Measurements from ENCODE around the gene CDC26.
A peak's percentile ranks its signal among the peaks of the same experiment; 100 is the strongest.

Gene CDC26

DNA sequence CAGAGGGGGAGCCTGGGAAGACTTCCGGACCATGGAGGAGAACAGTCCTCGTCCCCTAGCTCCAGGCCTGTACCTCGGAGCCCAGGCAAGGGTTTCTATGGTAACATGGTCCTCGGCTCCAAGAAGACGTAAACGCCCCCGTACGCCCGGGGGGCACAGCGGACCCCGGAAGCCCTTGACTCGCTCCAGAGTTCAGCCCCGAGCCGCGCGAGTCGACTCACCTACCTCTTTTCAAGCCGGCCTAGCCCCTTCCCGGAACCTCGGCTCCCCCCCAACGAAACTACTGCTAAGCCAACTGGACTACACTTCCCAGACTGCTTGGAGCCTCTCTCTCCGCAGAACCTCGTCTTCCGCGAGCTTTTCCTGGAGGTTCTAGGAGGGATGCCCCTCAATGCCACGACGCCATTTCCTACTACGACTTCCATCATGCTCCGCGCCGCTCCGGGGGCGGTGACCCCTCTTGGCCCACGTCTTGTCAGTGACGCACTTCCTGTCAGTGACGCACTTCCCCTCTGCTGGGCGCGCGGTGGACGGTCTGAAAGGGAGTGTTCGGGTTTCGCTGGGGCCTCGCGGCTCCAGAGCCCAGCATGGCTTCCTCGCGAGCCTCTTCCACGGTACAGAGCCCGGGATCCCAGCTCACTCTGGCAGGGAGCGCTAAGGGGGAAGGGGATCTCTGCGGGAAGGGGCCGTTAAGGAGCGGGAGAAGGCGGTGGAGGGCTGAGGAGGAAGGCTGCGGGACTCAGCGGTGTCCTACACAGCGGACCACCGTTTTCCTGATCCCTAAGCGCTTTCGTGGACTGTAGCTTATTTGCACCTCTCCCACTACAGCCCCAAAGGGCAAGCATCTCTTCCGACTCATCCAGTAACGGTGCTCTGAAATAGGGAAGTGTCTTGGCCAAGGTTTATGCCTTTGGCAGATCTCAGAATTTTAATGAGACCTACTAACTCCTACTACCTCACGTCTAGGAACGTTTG is at the start of gene CDC26, which contains the start of gene PRPF4:
Gene CDC26 (minus strand): TSS at position 416 of the 975 bp plus-strand sequence. CDS start 3,065 bp downstream, outside the sequence.
Gene PRPF4 (plus strand): TSS at position 502 of the 975 bp plus-strand sequence. CDS start 86 bp downstream, at position 588.
- TF ChIP-seq YY1 (IDR thresholded peaks at IDR 0.05; ENCODE audit: low read depth), result peak; percentile 88
- TF ChIP-seq CREB1 (IDR thresholded peaks at IDR 0.05; ENCODE audit: low read depth), result peak; percentile 96
- TF ChIP-seq, protein P1, sequence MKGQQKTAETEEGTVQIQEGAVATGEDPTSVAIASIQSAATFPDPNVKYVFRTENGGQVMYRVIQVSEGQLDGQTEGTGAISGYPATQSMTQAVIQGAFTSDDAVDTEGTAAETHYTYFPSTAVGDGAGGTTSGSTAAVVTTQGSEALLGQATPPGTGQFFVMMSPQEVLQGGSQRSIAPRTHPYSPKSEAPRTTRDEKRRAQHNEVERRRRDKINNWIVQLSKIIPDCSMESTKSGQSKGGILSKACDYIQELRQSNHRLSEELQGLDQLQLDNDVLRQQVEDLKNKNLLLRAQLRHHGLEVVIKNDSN (IDR thresholded peaks at IDR 0.05), result no peak; the same call in 1 of the 2 replicates
- no peak for TF ChIP-seq RAD21 (IDR thresholded peaks at IDR 0.05; ENCODE audit: low read depth)
- TF ChIP-seq EGR1 (IDR thresholded peaks at IDR 0.05), result peak; percentile 97
- peak; percentile 77 for TF ChIP-seq NFIC (IDR thresholded peaks at IDR 0.05)
- no peak for TF ChIP-seq CEBPB (IDR thresholded peaks at IDR 0.05)
- peak; percentile 91 for TF ChIP-seq TAF1 (IDR thresholded peaks at IDR 0.05; ENCODE audit: low read depth)
- no peak for TF ChIP-seq ZBTB7A (IDR thresholded peaks at IDR 0.05; ENCODE audit: low read depth)
- peak; percentile 86 for TF ChIP-seq MAX (IDR thresholded peaks at IDR 0.05)
- no peak for TF ChIP-seq TEAD4 (IDR thresholded peaks at IDR 0.05)
- TF ChIP-seq TCF12 (IDR thresholded peaks at IDR 0.05; ENCODE audit: low read depth), result peak; percentile 75
- no peak for TF ChIP-seq EP300 (IDR thresholded peaks at IDR 0.05; ENCODE audit: borderline replicate concordance)
- TF ChIP-seq, protein P2, sequence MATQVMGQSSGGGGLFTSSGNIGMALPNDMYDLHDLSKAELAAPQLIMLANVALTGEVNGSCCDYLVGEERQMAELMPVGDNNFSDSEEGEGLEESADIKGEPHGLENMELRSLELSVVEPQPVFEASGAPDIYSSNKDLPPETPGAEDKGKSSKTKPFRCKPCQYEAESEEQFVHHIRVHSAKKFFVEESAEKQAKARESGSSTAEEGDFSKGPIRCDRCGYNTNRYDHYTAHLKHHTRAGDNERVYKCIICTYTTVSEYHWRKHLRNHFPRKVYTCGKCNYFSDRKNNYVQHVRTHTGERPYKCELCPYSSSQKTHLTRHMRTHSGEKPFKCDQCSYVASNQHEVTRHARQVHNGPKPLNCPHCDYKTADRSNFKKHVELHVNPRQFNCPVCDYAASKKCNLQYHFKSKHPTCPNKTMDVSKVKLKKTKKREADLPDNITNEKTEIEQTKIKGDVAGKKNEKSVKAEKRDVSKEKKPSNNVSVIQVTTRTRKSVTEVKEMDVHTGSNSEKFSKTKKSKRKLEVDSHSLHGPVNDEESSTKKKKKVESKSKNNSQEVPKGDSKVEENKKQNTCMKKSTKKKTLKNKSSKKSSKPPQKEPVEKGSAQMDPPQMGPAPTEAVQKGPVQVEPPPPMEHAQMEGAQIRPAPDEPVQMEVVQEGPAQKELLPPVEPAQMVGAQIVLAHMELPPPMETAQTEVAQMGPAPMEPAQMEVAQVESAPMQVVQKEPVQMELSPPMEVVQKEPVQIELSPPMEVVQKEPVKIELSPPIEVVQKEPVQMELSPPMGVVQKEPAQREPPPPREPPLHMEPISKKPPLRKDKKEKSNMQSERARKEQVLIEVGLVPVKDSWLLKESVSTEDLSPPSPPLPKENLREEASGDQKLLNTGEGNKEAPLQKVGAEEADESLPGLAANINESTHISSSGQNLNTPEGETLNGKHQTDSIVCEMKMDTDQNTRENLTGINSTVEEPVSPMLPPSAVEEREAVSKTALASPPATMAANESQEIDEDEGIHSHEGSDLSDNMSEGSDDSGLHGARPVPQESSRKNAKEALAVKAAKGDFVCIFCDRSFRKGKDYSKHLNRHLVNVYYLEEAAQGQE (IDR thresholded peaks at IDR 0.05; ENCODE audit: low read depth), result no peak
- TF ChIP-seq FOXM1 (IDR thresholded peaks at IDR 0.05; ENCODE audit: borderline replicate concordance, low read depth), result no peak

DNA sequence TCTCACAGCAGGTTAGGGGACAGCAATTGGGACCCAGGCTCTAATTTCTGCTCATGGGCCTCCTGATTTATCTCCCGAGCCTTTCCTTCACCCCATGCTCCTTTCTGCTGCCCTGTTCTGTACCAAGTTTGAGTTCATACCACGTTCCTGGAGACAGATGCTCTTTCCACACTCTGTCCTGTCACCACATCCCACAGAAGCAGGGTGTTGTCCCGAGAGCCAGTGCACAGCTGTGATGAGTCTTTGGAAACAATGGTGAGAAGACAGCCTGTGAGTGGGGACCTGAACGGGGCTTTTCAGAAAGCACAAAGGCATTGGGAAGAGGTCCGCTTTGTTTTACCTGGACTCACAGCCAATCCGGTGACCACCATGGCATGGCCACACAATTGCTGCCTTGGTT is 47.3 kb upstream of the CDC26 start:
- TF ChIP-seq RAD21 (IDR thresholded peaks at IDR 0.05; ENCODE audit: low read depth), result no peak
- no peak for TF ChIP-seq MAX (IDR thresholded peaks at IDR 0.05)
- no peak for TF ChIP-seq FOXM1 (IDR thresholded peaks at IDR 0.05; ENCODE audit: borderline replicate concordance, low read depth)
- TF ChIP-seq, protein P2 (IDR thresholded peaks at IDR 0.05; ENCODE audit: low read depth), result no peak
- TF ChIP-seq EP300 (IDR thresholded peaks at IDR 0.05; ENCODE audit: borderline replicate concordance), result no peak
- TF ChIP-seq, protein P1 (IDR thresholded peaks at IDR 0.05), result no peak
- TF ChIP-seq TEAD4 (IDR thresholded peaks at IDR 0.05), result no peak
- no peak for TF ChIP-seq CEBPB (IDR thresholded peaks at IDR 0.05)
- no peak for TF ChIP-seq YY1 (IDR thresholded peaks at IDR 0.05; ENCODE audit: low read depth)
- no peak for TF ChIP-seq CREB1 (IDR thresholded peaks at IDR 0.05; ENCODE audit: low read depth)
- no peak for TF ChIP-seq ZBTB7A (IDR thresholded peaks at IDR 0.05; ENCODE audit: low read depth)
- no peak for TF ChIP-seq TCF12 (IDR thresholded peaks at IDR 0.05; ENCODE audit: low read depth)

GRCh38 chr9:113320051-113320450 is 44.7 kb upstream of the CDC26 start:
- TF ChIP-seq TAF1 (IDR thresholded peaks at IDR 0.05; ENCODE audit: low read depth) (no peak), TEAD4 (IDR thresholded peaks at IDR 0.05) (no peak), FOXM1 (IDR thresholded peaks at IDR 0.05; ENCODE audit: borderline replicate concordance, low read depth) (no peak), YY1 (IDR thresholded peaks at IDR 0.05; ENCODE audit: low read depth) (no peak), CREB1 (IDR thresholded peaks at IDR 0.05; ENCODE audit: low read depth) (no peak), ZBTB7A (IDR thresholded peaks at IDR 0.05; ENCODE audit: low read depth) (no peak), TCF12 (IDR thresholded peaks at IDR 0.05; ENCODE audit: low read depth) (no peak), EGR1 (IDR thresholded peaks at IDR 0.05) (no peak)
- TF ChIP-seq, protein P1 (IDR thresholded peaks at IDR 0.05), result no peak

- TF ChIP-seq CEBPB (IDR thresholded peaks at IDR 0.05), result no peak
- TF ChIP-seq ZBTB7A (IDR thresholded peaks at IDR 0.05; ENCODE audit: low read depth), result no peak
- no peak for TF ChIP-seq RAD21 (IDR thresholded peaks at IDR 0.05; ENCODE audit: low read depth)
- no peak for TF ChIP-seq TAF1 (IDR thresholded peaks at IDR 0.05; ENCODE audit: low read depth)
- no peak for TF ChIP-seq TCF12 (IDR thresholded peaks at IDR 0.05; ENCODE audit: low read depth)
- TF ChIP-seq TEAD4 (IDR thresholded peaks at IDR 0.05), result no peak
- no peak for TF ChIP-seq EP300 (IDR thresholded peaks at IDR 0.05; ENCODE audit: borderline replicate concordance)
Measured at GRCh38 chr9:113319054-113319453, 43.7 kb upstream of the CDC26 start.

Data from Ishikawa (cell line).